Measurements from ENCODE around the gene FBXW4. TPM values are rescaled to one million over a fixed set of nuclear protein-coding genes. Genes with fewer than 3 reads are reported as not detected.

FBXW4 gene
- total and polyA plus RNA-seq, 2 of the 8 experiments (the other 6 are each of a cell fraction or from before 2014, with no cell fraction given) = 29.0 to 32.8 TPM

- H2AFZ ChIP-seq (ENCODE audit: low read length) = no peak overlapping the region
- H3K23me2 ChIP-seq (ENCODE audit: low read depth, low read length) = 0 out of 2 replicates have a peak, but pooled peaks cover 1% of the 10 kb centered on the region
- H4K8ac ChIP-seq (ENCODE audit: extremely low read depth, insufficient read depth, low read length) = peak overlapping the region; percentile 17; the same call in 1 of the 2 replicates
- CTCF ChIA-PET (ENCODE audit: partially characterized antibody) = interaction anchor here (1.0 to 1.5 kb wide), 3 partner anchors 17 to 48 kb away, joined by 4 to 7 read pairs (median 4); no protein-coding TSS in a partner anchor
- DNase-seq (ENCODE audit: low read depth in 1 of 2, low spot score in 2 of 2) (no peak), FAIRE-seq (no peak)
- H3K9me3 ChIP-seq (ENCODE audit: insufficient read depth in 2 of 2, low read depth in 1 of 2, low read length in 1 of 2) = no peaks in the 10 kb centered on the region
- no peak overlapping the region for H3K23ac ChIP-seq (ENCODE audit: insufficient read length)
- H3K27ac ChIP-seq (ENCODE audit: low read depth, low read length) = no peak overlapping the region
- no peak overlapping the region for H3K14ac ChIP-seq (ENCODE audit: insufficient read length)
- no peak overlapping the region for H2BK15ac ChIP-seq (ENCODE audit: low read length)
- no peak overlapping the region for H2BK120ac ChIP-seq (replicated peaks; ENCODE audit: low read depth, low read length)
- no peak overlapping the region for H4K91ac ChIP-seq (replicated peaks; ENCODE audit: insufficient read length, low read length)
- no peaks in the 10 kb centered on the region for H3K79me2 ChIP-seq (ENCODE audit: control insufficient read depth in 1 of 2, insufficient read depth in 2 of 2, low read length in 2 of 2)
- 86% methylated on average over 15 of the region's 15 CpGs; no CpG with 5 or more reads in 1 of the 2 experiments for WGBS, 2 experiments (ENCODE audit: extremely low coverage in 1 of 2, insufficient coverage in 1 of 2, insufficient read length in 1 of 2, insufficient replicate concordance in 2 of 2, low coverage in 1 of 2, low lambda C conversion rate in 2 of 2, missing lambda C conversion rate in 1 of 2)
- peaks cover 0 to 4% (median 0%) of the 10 kb centered on the region in 4 experiments; a peak in 1 of 8 replicates for H3K36me3 ChIP-seq (ENCODE audit: control insufficient read depth in 2 of 4, insufficient read depth in 4 of 4, low read length in 3 of 4)
- 0 out of 2 replicates have a peak overlapping the region, but pooled peaks have one; percentile 18 for H2BK20ac ChIP-seq (ENCODE audit: low read length)
- TF ChIP-seq EP300 (IDR thresholded peaks at IDR 0.05; ENCODE audit: borderline replicate concordance in 1 of 2, low read depth in 2 of 2, low read length in 2 of 2) = no peak
- TF ChIP-seq EGR1 (IDR thresholded peaks at IDR 0.05; ENCODE audit: borderline replicate concordance, low read depth, low read length) = no peak
- TF ChIP-seq, protein P1, sequence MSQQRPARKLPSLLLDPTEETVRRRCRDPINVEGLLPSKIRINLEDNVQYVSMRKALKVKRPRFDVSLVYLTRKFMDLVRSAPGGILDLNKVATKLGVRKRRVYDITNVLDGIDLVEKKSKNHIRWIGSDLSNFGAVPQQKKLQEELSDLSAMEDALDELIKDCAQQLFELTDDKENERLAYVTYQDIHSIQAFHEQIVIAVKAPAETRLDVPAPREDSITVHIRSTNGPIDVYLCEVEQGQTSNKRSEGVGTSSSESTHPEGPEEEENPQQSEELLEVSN (IDR thresholded peaks at IDR 0.05) = 0 out of 2 replicates have a peak, but pooled peaks have one; percentile 30
- H2BK5ac ChIP-seq (ENCODE audit: low read depth, low read length) = no peak overlapping the region
- H3K79me1 ChIP-seq (ENCODE audit: low read depth, low read length) = no peaks in the 10 kb centered on the region; the same call in 1 of the 2 replicates
- H3K56ac ChIP-seq (replicated peaks; ENCODE audit: insufficient read length, low read depth, low read length) = no peak overlapping the region
- no peak overlapping the region for H3K4me2 ChIP-seq (ENCODE audit: insufficient read depth in 1 of 2, low read depth in 2 of 2, low read length in 2 of 2)
- peaks cover 3 to 19% (median 6%) of the 10 kb centered on the region in 4 experiments; a peak in 6 of 7 replicates for H3K4me1 ChIP-seq (replicated peaks in 1 of 4; ENCODE audit: control insufficient read depth in 3 of 4, insufficient read depth in 4 of 4, low read length in 3 of 4)
- no peaks in the 10 kb centered on the region for H3K27me3 ChIP-seq (replicated peaks in 1 of 4; ENCODE audit: control insufficient read depth in 3 of 4, extremely low read depth in 1 of 4, insufficient read depth in 3 of 4, low read length in 3 of 4)
- no peak overlapping the region for H2AK5ac ChIP-seq (ENCODE audit: low read depth, low read length)
- H4K5ac ChIP-seq (ENCODE audit: insufficient read length, low read depth, low read length) = peak overlapping the region; percentile 49
- H2BK12ac ChIP-seq (ENCODE audit: low read depth, low read length) = no peak overlapping the region
- POLR2A ChIA-PET (ENCODE audit: partially characterized antibody) = interaction anchor here (0.7 to 1.1 kb wide), 2 partner anchors 43 to 167 kb away, joined by 3 read pairs; partner anchors contain the start of gene OGA
- no peak overlapping the region for H3K4ac ChIP-seq (replicated peaks; ENCODE audit: insufficient read length, low read depth, low read length)
- no peak overlapping the region for H3K4me3 ChIP-seq (ENCODE audit: extremely low read depth in 1 of 4, insufficient read depth in 2 of 4, low read depth in 3 of 4, low read length in 4 of 4)
- H3K9ac ChIP-seq (replicated peaks in 1 of 4; ENCODE audit: extremely low read depth in 1 of 4, low read depth in 3 of 4, low read length in 3 of 4) = no peak overlapping the region
- H4K20me1 ChIP-seq (replicated peaks in 1 of 2; ENCODE audit: control insufficient read depth in 1 of 2, insufficient read depth in 2 of 2, low read length in 2 of 2) = no peaks in the 10 kb centered on the region
- H3K18ac ChIP-seq (ENCODE audit: extremely low read depth, low read length) = peak overlapping the region; percentile 48
Observed at GRCh38 chr10:101650863-101651262, 44.1 kb downstream of the FBXW4 start.

Measured in H1 (cell line).